Spinal cord (tissue), 10 donors: ENCODE results near the gene TRAT1. TPM values are rescaled to one million over a fixed set of nuclear protein-coding genes. Genes with fewer than 3 reads are reported as not detected.

ENCODE experiments used
- DNase-seq, 6 donors: peaks; one replicate each; pipeline versions ENCODE4 v3.0.0 to v3.0.0-alpha.2; 2013 to 2015; ENCODE audit warnings: low spot score in 6 of 6, low read depth in 4 of 6
- H3K27ac ChIP-seq: one replicate; pipeline ENCODE4 v1.5.1; 2013; ENCODE audit warnings: low read depth, low read length, control low read depth
- H3K27me3 ChIP-seq: one replicate; pipeline ENCODE4 v1.6.1; 2013; ENCODE audit warnings: low read length; ENCODE audit not compliant: control insufficient read depth, insufficient read depth
- H3K36me3 ChIP-seq: one replicate; pipeline ENCODE4 v1.6.1; 2013; ENCODE audit warnings: low read length; ENCODE audit not compliant: control insufficient read depth, insufficient read depth
- H3K4me1 ChIP-seq: one replicate; pipeline ENCODE4 v1.6.1; 2013; ENCODE audit warnings: low read length; ENCODE audit not compliant: control insufficient read depth, insufficient read depth
- H3K4me3 ChIP-seq: one replicate; pipeline ENCODE4 v1.5.1; 2013; ENCODE audit warnings: low read depth, low read length, control low read depth
- H3K9me3 ChIP-seq: one replicate; pipeline ENCODE4 v1.6.1; 2013; ENCODE audit warnings: low read length; ENCODE audit not compliant: control insufficient read depth, insufficient read depth
- WGBS: methylation state at CpG from one replicate; pipeline ENCODE4 v1.1.5; 2013; ENCODE audit warnings: missing lambda C conversion rate; ENCODE audit not compliant: insufficient coverage; 5-methylcytosine and 5-hydroxymethylcytosine counted together
- polyA plus RNA-seq, 2 donors: library from polyadenylated mRNA; unstranded; fragments of 120-200 nt; gene quantifications; one replicate each; pipeline ENCODE4 v1.2.1, GENCODE V29; 2013; ENCODE audit not compliant: insufficient read length in 2 of 2
- total RNA-seq, 2 donors: library from RNA; depleted of rRNA in 1 of 2; stranded (reverse); fragments of 120-200 nt in 1 of 2; fragments of >200 nt in 1 of 2; gene quantifications; one replicate each; pipeline versions ENCODE4 v1.2.3 to v1.2.4, GENCODE V29; 2013 to 2014
- donor health status: healthy.

TRAT1 gene
- total and polyA plus RNA-seq, 4 donors = 0.20 TPM; not detected in 3

DNA sequence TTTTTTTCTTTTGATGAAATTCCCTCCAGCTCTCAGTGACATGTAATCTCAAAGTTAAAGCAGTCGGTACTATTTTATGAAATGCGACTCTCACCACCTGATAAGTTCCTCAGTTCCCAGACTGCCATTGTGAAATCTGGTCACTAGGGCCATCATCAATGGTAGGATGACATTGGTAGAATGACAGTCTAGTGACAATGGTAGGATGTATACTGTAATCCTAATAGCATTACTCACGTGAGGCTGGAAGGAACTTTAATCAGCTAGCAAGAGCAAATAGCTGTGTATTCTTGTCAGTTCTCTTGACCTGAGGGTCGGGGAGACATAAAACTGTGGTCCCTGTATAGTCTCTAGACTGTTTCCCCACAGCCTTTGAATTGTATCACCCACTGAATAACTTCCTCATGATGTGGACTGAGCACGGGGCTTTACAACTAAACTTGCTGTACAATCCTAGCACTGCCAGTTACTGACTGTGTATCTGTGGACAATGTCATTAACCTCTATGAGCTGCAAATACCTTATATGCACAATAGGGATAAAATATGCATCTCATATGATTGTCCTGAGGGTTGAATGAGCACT, 23.2 kb downstream of the TRAT1 start:
- Histone ChIP-seq H3K4me1 (no peaks in the 10 kb centered on the region), H3K27me3 (no peaks in the 10 kb centered on the region), H3K9me3 (no peaks in the 10 kb centered on the region), H3K36me3 (no peaks in the 10 kb centered on the region), H3K4me3 (no peak overlapping the region), H3K27ac (no peak overlapping the region)
- DNase-seq = no peak
- 86% methylated on average over 1 of the region's 5 CpGs for WGBS

DNA sequence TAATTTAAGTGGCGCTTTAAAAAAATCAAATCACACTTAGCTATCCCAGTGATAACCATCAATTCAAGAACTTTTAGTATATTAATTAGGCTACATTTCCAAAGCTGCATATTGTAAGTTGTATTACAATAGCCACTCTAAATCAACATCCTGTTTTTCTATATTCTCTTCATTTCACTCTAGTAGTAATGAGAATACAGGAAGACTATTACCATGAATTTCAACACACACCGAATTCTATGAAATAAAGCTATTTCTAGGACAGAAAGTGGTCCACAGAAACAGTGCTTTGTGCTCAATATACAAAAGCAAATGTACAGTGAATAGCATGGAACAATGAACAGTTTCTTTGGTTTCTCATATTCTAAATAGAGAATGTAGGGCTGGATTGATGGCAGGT, 24.6 kb downstream of the TRAT1 start:
- H3K4me3 ChIP-seq = no peak overlapping the region
- H3K4me1 ChIP-seq = no peaks in the 10 kb centered on the region
- H3K27me3 ChIP-seq = no peaks in the 10 kb centered on the region
- H3K9me3 ChIP-seq = no peaks in the 10 kb centered on the region
- H3K27ac ChIP-seq = no peak overlapping the region
- DNase-seq = no peak
- WGBS = no CpG with 5 or more reads among the region's 2 CpGs
- H3K36me3 ChIP-seq = no peaks in the 10 kb centered on the region

DNA sequence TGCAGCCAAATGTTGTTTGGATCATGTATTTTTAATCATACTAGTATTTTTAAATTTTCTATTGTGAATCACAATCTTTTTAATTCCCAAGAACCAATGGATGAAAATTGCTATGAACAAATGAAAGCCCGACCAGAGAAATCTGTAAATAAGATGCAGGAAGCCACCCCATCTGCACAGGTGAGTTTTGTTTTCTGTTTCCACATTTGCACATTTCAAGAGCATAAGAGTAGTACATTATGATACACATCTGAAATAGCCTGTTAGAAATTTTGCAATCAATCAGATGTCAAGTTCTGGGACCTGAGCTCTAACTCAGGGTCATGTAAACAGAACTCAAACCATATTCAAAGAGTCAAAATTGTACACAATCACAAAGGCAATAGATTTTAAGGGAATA, 26.5 kb downstream of the TRAT1 start:
- Histone ChIP-seq H3K4me3 (no peak overlapping the region), H3K27ac (no peak overlapping the region), H3K27me3 (no peaks in the 10 kb centered on the region), H3K4me1 (no peaks in the 10 kb centered on the region), H3K9me3 (no peaks in the 10 kb centered on the region), H3K36me3 (no peaks in the 10 kb centered on the region)
- DNase-seq = no peak
- WGBS = no CpG with 5 or more reads among the region's 1 CpG

DNA sequence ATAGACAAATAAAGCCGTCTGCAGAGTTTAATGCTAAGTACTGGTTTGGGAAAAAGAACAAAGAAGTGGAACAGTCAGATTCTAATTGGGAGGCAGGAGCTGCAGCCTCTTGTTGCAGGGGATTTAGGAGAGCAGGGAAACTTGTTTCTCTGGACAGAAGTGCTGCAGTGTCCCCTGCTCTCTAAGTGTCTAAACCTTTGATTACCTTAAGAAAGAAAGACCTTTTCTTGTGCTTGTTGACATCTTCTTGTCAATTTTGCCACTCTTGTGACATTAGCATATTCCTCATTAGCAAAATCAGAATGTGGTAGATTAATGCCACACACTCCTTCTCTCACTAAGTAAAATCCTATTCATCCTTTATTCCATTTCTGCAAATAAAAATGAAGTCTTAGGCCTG, 38.8 kb downstream of the TRAT1 start:
- H3K4me1 ChIP-seq = no peaks in the 10 kb centered on the region

DNA sequence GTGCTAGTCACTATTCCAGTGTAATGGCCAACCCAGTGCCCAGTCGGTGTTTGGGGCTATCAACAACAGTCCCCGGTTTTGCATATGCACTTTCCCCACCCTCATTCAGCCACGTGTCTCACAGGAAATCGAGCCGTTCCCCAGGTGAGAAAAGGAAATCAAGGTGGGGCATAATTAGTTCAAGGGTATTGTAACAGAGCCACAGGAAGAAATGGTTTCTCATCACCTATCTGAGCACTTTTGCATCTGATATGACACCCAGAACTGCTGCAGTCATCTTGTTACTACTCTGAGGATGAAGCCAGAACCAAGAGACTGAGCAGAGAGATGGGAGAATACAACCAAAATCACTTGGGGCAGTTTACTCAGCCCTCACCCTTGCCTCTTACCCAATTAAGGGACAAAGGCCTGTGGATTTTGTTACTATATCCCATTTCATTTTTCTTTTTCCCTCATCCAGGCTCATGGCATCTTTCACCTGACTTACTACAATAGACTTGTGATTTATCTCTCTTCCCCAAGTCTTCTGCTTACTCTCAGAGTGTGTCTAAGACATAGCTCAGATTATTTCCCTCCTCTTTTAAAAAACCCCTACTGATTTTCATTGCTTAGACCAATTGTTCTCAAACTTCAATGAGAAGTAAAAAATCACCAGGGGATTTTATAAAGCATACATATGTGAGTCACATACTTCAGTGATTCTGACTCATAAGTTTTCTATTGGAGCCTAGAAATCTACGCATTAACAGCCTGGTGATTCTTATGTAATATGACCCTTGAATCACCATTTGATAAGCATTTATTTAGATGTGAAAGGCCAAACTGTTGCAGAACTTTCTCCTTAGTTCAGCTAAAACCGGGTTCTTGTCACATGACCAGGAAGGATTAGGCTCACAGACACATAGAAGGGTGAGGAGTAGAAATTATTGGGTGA, 40.5 kb downstream of the TRAT1 start:
- Histone ChIP-seq H3K27me3 (no peaks in the 10 kb centered on the region), H3K4me3 (no peak overlapping the region), H3K36me3 (no peaks in the 10 kb centered on the region), H3K27ac (no peak overlapping the region), H3K4me1 (no peaks in the 10 kb centered on the region), H3K9me3 (no peaks in the 10 kb centered on the region)
- DNase-seq = no peak
- WGBS = 70% methylated on average over 1 of the region's 7 CpGs

More for the DNA sequence above, 38.8 kb downstream of the TRAT1 start:
- H3K27ac ChIP-seq = no peak overlapping the region
- no peaks in the 10 kb centered on the region for H3K27me3 ChIP-seq
- no peak for DNase-seq
- H3K36me3 ChIP-seq = no peaks in the 10 kb centered on the region
- WGBS = 0% methylated on average over 1 of the region's 1 CpG
- no peak overlapping the region for H3K4me3 ChIP-seq
- H3K9me3 ChIP-seq = no peaks in the 10 kb centered on the region

DNA sequence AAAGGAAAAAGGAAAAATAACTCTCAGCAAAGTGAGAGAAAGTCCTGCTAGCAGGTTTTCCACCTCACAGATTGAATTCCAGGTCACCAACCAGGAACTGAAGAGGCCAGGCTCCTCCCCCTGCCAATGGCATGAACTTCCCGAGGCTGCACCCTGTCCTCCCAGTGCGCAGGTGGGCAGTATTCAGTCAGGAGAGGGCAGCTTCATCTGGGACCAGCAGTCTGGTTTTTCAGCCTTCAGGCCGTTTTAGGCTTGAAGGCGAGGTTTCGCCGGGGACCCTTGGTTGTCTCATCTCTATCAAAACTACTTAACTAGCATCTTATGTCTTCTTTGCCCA, 41.2 kb downstream of the TRAT1 start:
- no peaks in the 10 kb centered on the region for H3K27me3 ChIP-seq

DNA sequence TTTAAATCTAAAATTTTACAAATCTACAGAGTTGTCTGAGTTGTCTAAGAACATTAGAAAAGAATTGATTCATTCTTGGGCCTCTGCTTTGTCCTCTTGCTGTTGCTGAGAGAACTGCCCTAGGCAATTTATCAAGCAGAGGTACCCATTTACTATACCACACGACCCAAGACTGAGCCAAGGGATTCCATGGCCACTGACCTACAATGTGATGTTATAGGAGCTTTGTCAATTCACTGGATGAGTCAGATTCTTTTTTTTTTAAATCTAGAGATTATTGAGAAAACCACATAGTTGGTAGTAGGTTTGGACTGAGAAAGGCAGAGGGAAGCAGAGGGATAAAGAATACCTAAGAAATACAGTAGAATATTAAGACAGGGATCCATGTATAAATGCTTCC, 55.3 kb downstream of the TRAT1 start:
- no peak for DNase-seq
- WGBS = no CpG with 5 or more reads among the region's 1 CpG
- Histone ChIP-seq H3K9me3 (no peaks in the 10 kb centered on the region), H3K36me3 (no peaks in the 10 kb centered on the region), H3K4me3 (no peak overlapping the region), H3K4me1 (no peaks in the 10 kb centered on the region), H3K27ac (no peak overlapping the region), H3K27me3 (no peaks in the 10 kb centered on the region)

More for the DNA sequence above, 41.2 kb downstream of the TRAT1 start:
- 91% methylated on average over 6 of the region's 6 CpGs for WGBS
- no peaks in the 10 kb centered on the region for H3K4me1 ChIP-seq
- H3K4me3 ChIP-seq = no peak overlapping the region
- H3K36me3 ChIP-seq = no peaks in the 10 kb centered on the region
- H3K27ac ChIP-seq = no peak overlapping the region
- no peak for DNase-seq
- no peaks in the 10 kb centered on the region for H3K9me3 ChIP-seq

DNA sequence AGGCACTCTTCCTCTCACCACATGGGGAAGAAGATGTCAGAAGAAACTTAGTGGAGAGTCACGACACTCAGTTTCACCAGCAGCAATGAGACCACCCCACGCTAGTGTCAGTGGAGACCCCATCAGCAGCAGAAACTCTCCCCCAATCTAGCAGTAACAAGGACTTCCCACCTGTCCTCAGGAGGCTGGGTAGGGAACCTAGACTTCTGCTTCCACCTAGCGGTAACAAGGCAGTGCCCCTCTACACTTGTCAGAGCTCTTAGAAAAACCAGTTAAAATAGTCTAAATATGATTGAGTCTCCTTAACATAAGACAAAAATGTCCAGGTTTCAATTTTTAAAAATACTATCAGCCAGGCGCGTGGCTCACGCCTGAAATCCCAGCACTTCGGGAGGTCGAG, 57.3 kb downstream of the TRAT1 start:
- no peak for DNase-seq
- WGBS = 100% methylated on average over 1 of the region's 8 CpGs
- no peak overlapping the region for H3K27ac ChIP-seq
- H3K4me1 ChIP-seq = no peaks in the 10 kb centered on the region
- H3K9me3 ChIP-seq = no peaks in the 10 kb centered on the region
- H3K36me3 ChIP-seq = no peaks in the 10 kb centered on the region
- H3K4me3 ChIP-seq = no peak overlapping the region
- H3K27me3 ChIP-seq = no peaks in the 10 kb centered on the region

DNA sequence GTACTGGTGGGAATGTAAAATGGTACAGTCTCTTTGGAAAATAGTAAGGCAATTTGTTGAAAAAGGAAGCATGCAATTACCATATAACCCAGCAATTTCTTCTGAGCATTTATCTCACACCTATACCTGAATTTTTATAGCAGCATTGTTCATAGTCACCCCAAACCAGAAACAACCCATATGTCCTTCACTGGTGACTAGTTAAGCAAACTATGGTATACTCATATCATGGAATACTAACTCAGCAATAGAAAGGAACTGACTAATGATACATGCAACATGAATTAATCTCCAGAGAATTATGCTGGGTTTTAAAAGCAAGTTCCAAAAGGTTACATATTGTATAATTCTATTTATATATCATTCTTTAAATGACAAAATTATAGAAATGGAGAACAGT, 60.2 kb downstream of the TRAT1 start:
- no peak overlapping the region for H3K27ac ChIP-seq
- no peaks in the 10 kb centered on the region for H3K36me3 ChIP-seq
- no peak for DNase-seq

DNA sequence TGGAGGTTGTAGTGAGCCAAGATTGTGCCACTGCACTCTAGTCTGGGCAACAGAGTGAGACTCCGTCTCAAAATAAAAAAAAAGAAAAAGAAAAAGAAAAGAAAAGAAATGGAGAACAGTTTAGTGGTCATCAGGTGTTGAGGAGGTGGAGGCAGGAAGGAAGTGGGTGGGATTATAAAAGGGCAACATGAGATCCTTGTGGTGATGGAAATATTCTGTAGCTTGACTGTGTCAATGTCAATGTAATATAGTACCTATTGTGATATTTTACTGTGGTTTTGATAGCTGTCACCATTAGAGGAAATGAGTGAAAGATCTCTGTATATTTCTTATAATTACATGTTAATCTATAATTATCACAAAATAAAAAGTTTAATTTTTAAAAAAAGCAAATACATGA, 60.8 kb downstream of the TRAT1 start:
- 71% methylated on average over 1 of the region's 1 CpG for WGBS
- Histone ChIP-seq H3K27ac (no peak overlapping the region), H3K9me3 (no peaks in the 10 kb centered on the region)

More for the DNA sequence above, 60.2 kb downstream of the TRAT1 start:
- no peak overlapping the region for H3K4me3 ChIP-seq
- H3K9me3 ChIP-seq = no peaks in the 10 kb centered on the region
- H3K4me1 ChIP-seq = no peaks in the 10 kb centered on the region
- no peaks in the 10 kb centered on the region for H3K27me3 ChIP-seq

More for the DNA sequence above, 60.8 kb downstream of the TRAT1 start:
- H3K4me3 ChIP-seq = no peak overlapping the region
- no peaks in the 10 kb centered on the region for H3K36me3 ChIP-seq
- no peaks in the 10 kb centered on the region for H3K4me1 ChIP-seq
- no peaks in the 10 kb centered on the region for H3K27me3 ChIP-seq
- DNase-seq = no peak
